Cardiac muscle cell (in vitro differentiated cells and primary cell): ENCODE measurements around the gene ZACN. TPM values are rescaled to one million over a fixed set of nuclear protein-coding genes. Genes with fewer than 3 reads are reported as not detected.

Experiments used
- DNase-seq, 2 donors: peaks; one replicate each; pipeline versions ENCODE4 v3.0.0 to v3.0.0-alpha.2; 2010 to 2017; ENCODE audit warnings: low read depth in 1 of 2, low spot score in 1 of 2
- H3K27ac ChIP-seq: fragments of 200-600 bp; sonication (generic); 2 replicates; pipeline ENCODE4 v1.5.1; 2016
- H3K27me3 ChIP-seq: fragments of 200-600 bp; sonication (generic); 2 replicates; pipeline ENCODE4 v1.6.0; 2016; ENCODE audit warnings: control low read depth
- H3K36me3 ChIP-seq: fragments of 200-600 bp; sonication (generic); 2 replicates; pipeline ENCODE4 v1.5.1; 2016; ENCODE audit warnings: control low read depth
- H3K4me1 ChIP-seq: fragments of 200-600 bp; sonication (generic); 2 replicates; pipeline ENCODE4 v1.8.1; 2017; ENCODE audit warnings: low read depth, mild to moderate bottlenecking, mixed run types
- H3K4me3 ChIP-seq: fragments of 200-600 bp; sonication (generic); 2 replicates; pipeline ENCODE4 v1.5.1; 2016; ENCODE audit warnings: mild to moderate bottlenecking
- H3K9me3 ChIP-seq: fragments of 200-600 bp; sonication (generic); 2 replicates; pipeline ENCODE4 v1.5.1; 2017; ENCODE audit warnings: low read depth, mild to moderate bottlenecking, control low read depth
- CTCF ChIP-seq: IDR thresholded peaks from 2 replicates; pipeline ENCODE4 v1.5.1; 2012; ENCODE audit warnings: low read depth, mild to moderate bottlenecking, low read length
- polyA plus RNA-seq: library from polyadenylated mRNA; unstranded; fragments of >200 nt; fragmentation: Nextera tagmentation; extraction: Ambion mirVana; gene quantifications from 2 replicates; pipeline ENCODE4 v1.2.1, GENCODE V29; 2016
- total RNA-seq: library from RNA; depleted of rRNA; stranded (reverse); fragments of >200 nt; gene quantifications from 2 replicates; pipeline ENCODE4 v1.2.3, GENCODE V29; 2016

The ZACN gene
- total and polyA plus RNA-seq, 2 experiments from 2014 or later, result 33.8 TPM; not detected in 1

GRCh38 chr17:76079535-76079955, 563 bp downstream of the ZACN start:
- peaks cover 29% of the 10 kb centered on the region for H3K4me1 ChIP-seq

GRCh38 chr17:76079956-76080767, 1.2 kb downstream of the ZACN start:
- peak overlapping the region; percentile 59 for H3K27ac ChIP-seq
- peaks cover 29% of the 10 kb centered on the region for H3K4me1 ChIP-seq
- peak in 1 of 2 donors; percentile 64 for DNase-seq
- H3K9me3 ChIP-seq, result no peaks in the 10 kb centered on the region
- no peak overlapping the region for H3K4me3 ChIP-seq
- H3K27me3 ChIP-seq, result peaks cover 35% of the 10 kb centered on the region
- peak; percentile 20 for TF ChIP-seq CTCF
- H3K36me3 ChIP-seq, result peaks cover 8% of the 10 kb centered on the region

More at GRCh38 chr17:76079535-76079955, 563 bp downstream of the ZACN start:
- no peak overlapping the region for H3K27ac ChIP-seq
- H3K36me3 ChIP-seq, result peaks cover 3% of the 10 kb centered on the region
- no peaks in the 10 kb centered on the region for H3K9me3 ChIP-seq
- H3K4me3 ChIP-seq, result no peak overlapping the region
- TF ChIP-seq CTCF, result no peak
- H3K27me3 ChIP-seq, result peaks cover 41% of the 10 kb centered on the region
- DNase-seq, result no peak

GRCh38 chr17:76080768-76081287, 1.8 kb downstream of the ZACN start:
- H3K27me3 ChIP-seq, result peaks cover 28% of the 10 kb centered on the region
- no peak for TF ChIP-seq CTCF
- H3K36me3 ChIP-seq, result peaks cover 12% of the 10 kb centered on the region
- H3K4me3 ChIP-seq, result no peak overlapping the region
- no peaks in the 10 kb centered on the region for H3K9me3 ChIP-seq
- H3K27ac ChIP-seq, result peak overlapping the region; percentile 59
- DNase-seq, result no peak
- H3K4me1 ChIP-seq, result peaks cover 26% of the 10 kb centered on the region

GRCh38 chr17:76081295-76082210, 2.6 kb downstream of the ZACN start:
- Histone ChIP-seq H3K4me3 (no peak overlapping the region), H3K27ac (no peak overlapping the region), H3K4me1 (peaks cover 25% of the 10 kb centered on the region), H3K36me3 (peaks cover 12% of the 10 kb centered on the region), H3K27me3 (peaks cover 21% of the 10 kb centered on the region), H3K9me3 (no peaks in the 10 kb centered on the region)
- no peak for TF ChIP-seq CTCF
- no peak for DNase-seq
